Neural cell (in vitro differentiated cells): ENCODE measurements around the gene RHOH. TPM values are rescaled to one million over a fixed set of nuclear protein-coding genes. Genes with fewer than 3 reads are reported as not detected.

Experiments
- H2AFZ ChIP-seq: fragments of 200-600, 300-800 bp; sonication (generic), shearing (Covaris generic); 2 replicates; pipeline ENCODE4 v1.6.0; 2014; ENCODE audit warnings: low read depth, mild to moderate bottlenecking, antibody characterized with exemption, low read length, moderate library complexity
- H3F3A ChIP-seq: fragments of 200-600 bp; shearing (Covaris generic); 2 replicates; pipeline ENCODE4 v1.6.1; 2016; ENCODE audit warnings: mild to moderate bottlenecking, moderate library complexity, mixed read lengths, antibody characterized with exemption, low read length; ENCODE audit not compliant: insufficient read depth, poor library complexity, severe bottlenecking
- H3K27ac ChIP-seq: fragments of 200-600, 300-800 bp; sonication (generic), shearing (Covaris generic); 2 replicates; pipeline ENCODE4 v1.5.1; 2014; ENCODE audit warnings: mild to moderate bottlenecking, low read length, moderate library complexity
- H3K27me3 ChIP-seq: fragments of 300-800, 200-600 bp; sonication (generic), shearing (Covaris generic); 2 replicates; pipeline ENCODE4 v1.6.0; 2014; ENCODE audit warnings: mild to moderate bottlenecking, low read depth, low read length, moderate library complexity; ENCODE audit not compliant: insufficient read depth
- H3K36me3 ChIP-seq: fragments of 300-800, 200-600 bp; sonication (generic), shearing (Covaris generic); 2 replicates; pipeline ENCODE4 v1.5.1; 2014; ENCODE audit warnings: mild to moderate bottlenecking, antibody characterized with exemption, low read length, moderate library complexity; ENCODE audit not compliant: insufficient read depth
- H3K4me2 ChIP-seq: fragments of 300-800, 200-600 bp; sonication (generic), shearing (Covaris generic); 2 replicates; pipeline ENCODE4 v1.6.0; 2014; ENCODE audit warnings: mild to moderate bottlenecking, low read length
- H3K4me3 ChIP-seq: fragments of 300-800, 200-600 bp; sonication (generic), shearing (Covaris generic); 2 replicates; pipeline ENCODE4 v1.5.1; 2014; ENCODE audit warnings: mild to moderate bottlenecking, low read length, moderate library complexity
- H3K79me2 ChIP-seq: fragments of 200-600 bp; shearing (Covaris generic); replicated peaks from 2 replicates; pipeline ENCODE4 v1.6.0; 2014; ENCODE audit warnings: mild to moderate bottlenecking, low read length, moderate library complexity; ENCODE audit not compliant: insufficient read depth
- H3K9ac ChIP-seq: fragments of 300-800, 200-600 bp; sonication (generic), shearing (Covaris generic); 2 replicates; pipeline ENCODE4 v1.6.1; 2016; ENCODE audit warnings: mild to moderate bottlenecking, low read length, mixed read lengths
- H3K9me2 ChIP-seq: fragments of 200-600 bp; shearing (Covaris generic); 2 replicates; pipeline ENCODE4 v1.6.1; 2016; ENCODE audit warnings: mild to moderate bottlenecking, low read length, mixed read lengths; ENCODE audit not compliant: insufficient read depth
- H3K9me3 ChIP-seq: fragments of 200-600, 300-800 bp; sonication (generic), shearing (Covaris generic); 2 replicates; pipeline ENCODE4 v1.6.1; 2016; ENCODE audit warnings: mild to moderate bottlenecking, mixed run types, low read length, moderate library complexity, mixed read lengths
- H4K20me1 ChIP-seq: fragments of 200-600 bp; shearing (Covaris generic); 2 replicates; pipeline ENCODE4 v1.6.1; 2016; ENCODE audit warnings: mild to moderate bottlenecking, mixed run types; ENCODE audit not compliant: insufficient read depth
- EP300 ChIP-seq: fragments of 450-650 bp; conservative IDR thresholded peaks from 2 replicates; pipeline ENCODE4 v1.6.1; 2014; ENCODE audit warnings: antibody characterized with exemption, mild to moderate bottlenecking, moderate library complexity; ENCODE audit not compliant: poor library complexity, severe bottlenecking
- EZH2 ChIP-seq: fragments of 200-600, 300-800 bp; shearing (Covaris generic), sonication (generic); IDR thresholded peaks from 2 replicates; pipeline ENCODE4 v1.6.1; 2014; ENCODE audit warnings: antibody characterized with exemption, low read length, borderline replicate concordance, mild to moderate bottlenecking; ENCODE audit not compliant: insufficient read depth, poor library complexity, severe bottlenecking
- MXI1 ChIP-seq: fragments of 450-650 bp; conservative IDR thresholded peaks from 2 replicates; pipeline ENCODE4 v1.6.1; 2014; ENCODE audit warnings: antibody characterized with exemption, mild to moderate bottlenecking; ENCODE audit not compliant: poor library complexity, severe bottlenecking
- POLR2AphosphoS5 ChIP-seq: IDR thresholded peaks from 2 replicates; pipeline ENCODE4 v1.6.1; 2012
- RAD21 ChIP-seq: fragments of 450-650 bp; conservative IDR thresholded peaks from 2 replicates; pipeline ENCODE4 v1.6.1; 2014; ENCODE audit warnings: antibody characterized with exemption, mild to moderate bottlenecking, moderate library complexity
- REST ChIP-seq: IDR thresholded peaks from 2 replicates; pipeline ENCODE4 v1.6.1; 2012; ENCODE audit warnings: borderline replicate concordance
- SMC3 ChIP-seq: fragments of 450-650 bp; conservative IDR thresholded peaks from 2 replicates; pipeline ENCODE4 v1.6.1; 2014; ENCODE audit warnings: antibody characterized with exemption, mild to moderate bottlenecking, moderate library complexity; ENCODE audit not compliant: poor library complexity
- TAF1 ChIP-seq: IDR thresholded peaks from 2 replicates; pipeline ENCODE4 v1.6.1; 2012; ENCODE audit warnings: low read depth
- polyA plus RNA-seq: library from polyadenylated mRNA; depleted of rRNA; stranded (reverse); fragments of >200 nt; gene quantifications from 2 replicates; pipeline ENCODE4 v1.2.3, GENCODE V29; 2014
- TF ChIP-seq, protein P1 (sequence below): fragments of 450-650 bp; IDR thresholded peaks from 2 replicates; pipeline ENCODE4 v1.5.1; 2014; ENCODE audit warnings: antibody characterized with exemption, mild to moderate bottlenecking, moderate library complexity; ENCODE audit not compliant: poor library complexity, severe bottlenecking

The RHOH gene
- polyA plus RNA-seq, 1 donor from 2014 or later, result not detected

DNA sequence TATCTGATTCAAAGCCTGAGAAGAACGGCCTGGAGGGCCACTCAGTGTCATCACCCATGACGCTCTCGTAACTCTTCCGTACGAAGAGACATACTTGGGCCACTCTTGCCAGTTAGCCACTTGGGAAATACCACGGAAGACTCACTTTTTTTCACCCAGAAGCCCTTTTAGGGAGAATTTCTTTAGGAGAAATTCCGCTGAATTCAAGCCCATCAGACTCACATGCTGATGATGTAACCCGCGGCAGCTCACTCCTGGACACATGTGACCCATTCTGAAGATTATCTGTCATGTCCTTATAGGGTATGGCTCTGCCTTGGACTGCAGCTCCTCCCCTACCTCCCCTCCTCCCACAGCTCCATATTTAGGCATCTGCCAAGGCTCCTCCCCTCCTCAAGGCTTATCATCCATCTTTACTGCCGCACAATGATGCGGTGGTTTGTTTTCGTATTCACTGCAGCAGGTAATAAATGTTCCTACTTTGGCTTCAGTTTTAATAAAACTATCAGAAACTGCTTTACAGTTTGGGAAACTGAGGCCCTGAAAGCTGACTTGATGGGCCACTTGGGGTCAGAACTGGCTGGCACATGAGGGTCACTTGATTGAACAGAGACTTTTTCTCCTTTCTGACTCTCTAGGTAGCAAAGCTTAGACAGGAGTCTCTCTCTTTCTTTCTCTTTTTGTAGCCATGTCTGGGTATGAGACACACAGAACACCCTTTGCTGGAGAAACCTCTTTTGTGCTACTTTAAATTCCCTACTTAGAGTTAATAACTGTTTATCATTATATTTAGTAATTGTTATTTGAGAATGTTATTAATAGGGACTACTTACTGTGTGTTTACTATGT, 42.1 kb downstream of the RHOH start:
- Histone ChIP-seq H3K9me2 (no peaks in the 10 kb centered on the region), H3K9ac (no peak overlapping the region), H3K27ac (no peak overlapping the region), H3K79me2 (no peaks in the 10 kb centered on the region), H3F3A (no peaks in the 10 kb centered on the region), H3K36me3 (no peaks in the 10 kb centered on the region), H3K27me3 (no peaks in the 10 kb centered on the region), H3K9me3 (no peaks in the 10 kb centered on the region), H2AFZ (no peak overlapping the region), H3K4me2 (no peak overlapping the region), H4K20me1 (no peaks in the 10 kb centered on the region), H3K4me3 (no peak overlapping the region)
- TF ChIP-seq EZH2 (no peak), REST (no peak), POLR2AphosphoS5 (no peak), RAD21 (no peak), EP300 (no peak), MXI1 (no peak), TAF1 (no peak), SMC3 (no peak)
- TF ChIP-seq, protein P1, sequence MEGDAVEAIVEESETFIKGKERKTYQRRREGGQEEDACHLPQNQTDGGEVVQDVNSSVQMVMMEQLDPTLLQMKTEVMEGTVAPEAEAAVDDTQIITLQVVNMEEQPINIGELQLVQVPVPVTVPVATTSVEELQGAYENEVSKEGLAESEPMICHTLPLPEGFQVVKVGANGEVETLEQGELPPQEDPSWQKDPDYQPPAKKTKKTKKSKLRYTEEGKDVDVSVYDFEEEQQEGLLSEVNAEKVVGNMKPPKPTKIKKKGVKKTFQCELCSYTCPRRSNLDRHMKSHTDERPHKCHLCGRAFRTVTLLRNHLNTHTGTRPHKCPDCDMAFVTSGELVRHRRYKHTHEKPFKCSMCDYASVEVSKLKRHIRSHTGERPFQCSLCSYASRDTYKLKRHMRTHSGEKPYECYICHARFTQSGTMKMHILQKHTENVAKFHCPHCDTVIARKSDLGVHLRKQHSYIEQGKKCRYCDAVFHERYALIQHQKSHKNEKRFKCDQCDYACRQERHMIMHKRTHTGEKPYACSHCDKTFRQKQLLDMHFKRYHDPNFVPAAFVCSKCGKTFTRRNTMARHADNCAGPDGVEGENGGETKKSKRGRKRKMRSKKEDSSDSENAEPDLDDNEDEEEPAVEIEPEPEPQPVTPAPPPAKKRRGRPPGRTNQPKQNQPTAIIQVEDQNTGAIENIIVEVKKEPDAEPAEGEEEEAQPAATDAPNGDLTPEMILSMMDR, result no peak

DNA sequence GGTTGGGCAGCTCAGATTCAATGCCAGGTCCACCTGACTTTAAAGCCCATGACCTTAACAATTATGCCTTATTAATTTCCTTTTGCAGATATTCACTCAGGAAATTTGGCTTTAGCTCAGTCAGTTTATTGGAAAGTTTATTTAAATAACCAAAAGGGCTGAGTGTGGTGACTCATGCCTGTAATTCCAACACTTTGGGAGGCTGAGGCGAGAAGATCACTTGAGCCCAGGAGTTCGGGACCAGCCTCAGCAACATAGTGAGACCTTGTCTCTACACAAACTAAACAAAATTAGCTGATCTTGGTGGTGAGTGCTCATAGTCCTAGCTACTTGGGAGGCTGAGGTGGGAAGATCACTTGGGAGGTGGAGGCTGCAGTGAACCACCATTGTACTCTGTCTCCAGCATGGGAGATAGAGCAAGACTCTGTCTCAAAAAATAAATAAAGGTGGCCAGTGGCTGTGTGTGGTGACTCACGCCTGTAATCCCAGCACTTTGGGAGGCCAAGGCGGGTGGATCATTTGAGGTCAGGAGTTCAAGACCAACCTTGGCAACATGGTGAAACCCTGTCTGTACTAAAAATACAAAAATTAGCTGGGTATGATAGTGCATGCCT, 43.3 kb downstream of the RHOH start:
- Histone ChIP-seq H3K9me3 (no peaks in the 10 kb centered on the region), H3K27me3 (no peaks in the 10 kb centered on the region), H3F3A (no peaks in the 10 kb centered on the region), H4K20me1 (no peaks in the 10 kb centered on the region), H3K79me2 (no peaks in the 10 kb centered on the region), H3K4me3 (no peak overlapping the region), H3K9ac (no peak overlapping the region), H3K36me3 (no peaks in the 10 kb centered on the region), H3K27ac (no peak overlapping the region), H3K4me2 (no peak overlapping the region), H3K9me2 (no peaks in the 10 kb centered on the region), H2AFZ (no peak overlapping the region)
- no peak for TF ChIP-seq EZH2
- no peak for TF ChIP-seq TAF1
- TF ChIP-seq POLR2AphosphoS5, result no peak
- TF ChIP-seq RAD21, result no peak
- TF ChIP-seq, protein P1, result no peak
- no peak for TF ChIP-seq REST
- TF ChIP-seq SMC3, result no peak
